OCI-LY7 (cell line): ENCODE results near the gene AP4S1. TPM values are rescaled to one million over a fixed set of nuclear protein-coding genes. Genes with fewer than 3 reads are reported as not detected.

Experiments used
- BruUV-seq: library from RNA; stranded (reverse); fragments of 400-500 nt; replicated peaks from 2 replicates; lab custom pipeline; 2021; lab: Mats Ljungman, UMichigan
- CTCF ChIA-PET: fragments of 300-600 bp; sonication (Branson Sonifier 250); formaldehyde crosslinking; loops from one replicate; lab custom pipeline; 2022; ENCODE audit warnings: antibody characterized with exemption; ENCODE audit not compliant: unreplicated experiment; lab: Charles Lee
- POLR2A ChIA-PET: fragments of 300-600 bp; sonication (Branson Sonifier 250); formaldehyde crosslinking; loops from one replicate; lab custom pipeline; 2022; ENCODE audit warnings: antibody characterized with exemption; lab: Charles Lee
- DNase-seq: peaks from one replicate; pipeline ENCODE4 v3.0.0-alpha.2; 2015; ENCODE audit warnings: low spot score
- H2AFZ ChIP-seq: fragments of 200-600 bp; sonication (generic), shearing (Covaris generic); 2 replicates; pipeline ENCODE4 v1.6.1; 2014; ENCODE audit warnings: mild to moderate bottlenecking, antibody characterized with exemption, low read length, moderate library complexity
- H3K27ac ChIP-seq: fragments of 200-600 bp; sonication (generic); 2 replicates; pipeline ENCODE4 v1.5.1; 2014; ENCODE audit warnings: mixed run types, low read depth, mild to moderate bottlenecking, moderate library complexity, low read length, inconsistent platforms; ENCODE audit not compliant: poor library complexity, severe bottlenecking
- H3K36me3 ChIP-seq: fragments of 200-600 bp; sonication (generic); 2 replicates; pipeline ENCODE4 v1.6.1; 2014; ENCODE audit warnings: mild to moderate bottlenecking, antibody characterized with exemption, low read length, moderate library complexity, mixed read lengths; ENCODE audit not compliant: insufficient read depth
- H3K4me1 ChIP-seq: fragments of 200-600 bp; sonication (generic); 2 replicates; pipeline ENCODE4 v1.5.1; 2014; ENCODE audit warnings: mild to moderate bottlenecking, low read length; ENCODE audit not compliant: insufficient read depth, poor library complexity, severe bottlenecking
- H3K4me2 ChIP-seq: fragments of 200-600 bp; sonication (generic); 2 replicates; pipeline ENCODE4 v1.6.1; 2014; ENCODE audit warnings: mild to moderate bottlenecking, low read length
- H3K4me3 ChIP-seq: fragments of 200-600 bp; sonication (generic); 2 replicates; pipeline ENCODE4 v1.5.1; 2014; ENCODE audit warnings: mild to moderate bottlenecking, low read depth, low read length; ENCODE audit not compliant: poor library complexity, severe bottlenecking
- H3K79me2 ChIP-seq: fragments of 200-600 bp; sonication (generic); 2 replicates; pipeline ENCODE4 v1.6.1; 2016; ENCODE audit warnings: low read depth, mild to moderate bottlenecking, low read length, moderate library complexity, mixed read lengths; ENCODE audit not compliant: insufficient read depth
- H3K9me2 ChIP-seq: fragments of 200-600 bp; sonication (generic); 2 replicates; pipeline ENCODE4 v1.6.1; 2016; ENCODE audit warnings: mild to moderate bottlenecking, low read length, mixed read lengths; ENCODE audit not compliant: insufficient read depth
- H3K9me3 ChIP-seq: fragments of 200-600 bp; sonication (generic); 2 replicates; pipeline ENCODE4 v1.6.1; 2014; ENCODE audit warnings: mild to moderate bottlenecking, mixed run types, low read length, mixed read lengths
- H4K20me1 ChIP-seq: fragments of 200-600 bp; sonication (generic); 2 replicates; pipeline ENCODE4 v1.6.1; 2014; ENCODE audit warnings: mild to moderate bottlenecking, antibody characterized with exemption, low read length, moderate library complexity, mixed read lengths; ENCODE audit not compliant: insufficient read depth
- EZH2phosphoT487 ChIP-seq: fragments of 200-600 bp; sonication (generic); IDR thresholded peaks from 2 replicates; pipeline ENCODE4 v1.6.1; 2018; ENCODE audit warnings: low read depth, borderline replicate concordance, mild to moderate bottlenecking, mixed run types, antibody characterized with exemption, low read length, moderate library complexity, mixed read lengths
- intact Hi-C: fragments of 100-400 bp; cut with micrococcal nuclease; formaldehyde crosslinking; loops from one replicate; pipeline ENCODE4 v1.10.0; 2022; ENCODE audit not compliant: unreplicated experiment
- total RNA-seq, 2 experiments: library from RNA; depleted of rRNA in 1 of 2; stranded (reverse); fragments of >200 nt in 1 of 2; shearing (Covaris generic) in 1 of 2; gene quantifications; 2 replicates each; pipeline ENCODE4 v1.2.3, GENCODE V29; 2014 to 2022
- TF ChIP-seq, protein P1 (sequence below): fragments of 200-600 bp; sonication (generic); conservative IDR thresholded peaks from 2 replicates; pipeline ENCODE4 v1.5.1; 2014; ENCODE audit warnings: mild to moderate bottlenecking, antibody characterized with exemption, low read length, moderate library complexity, mixed read lengths

The AP4S1 gene
- total RNA-seq, 2 experiments from 2014 or later = 7.6 to 10.4 TPM

- no TSS peak for BruUV-seq
- H3K9me3 ChIP-seq = no peaks in the 10 kb centered on the region
- ChIA-PET CTCF (no interaction called here), POLR2A (no interaction called here)
- 0 out of 2 replicates have a peak, but pooled peaks cover 6% of the 10 kb centered on the region for H3K36me3 ChIP-seq
- no peak overlapping the region for H2AFZ ChIP-seq
- H4K20me1 ChIP-seq = no peaks in the 10 kb centered on the region
- no peaks in the 10 kb centered on the region for H3K9me2 ChIP-seq
- no peak overlapping the region for H3K27ac ChIP-seq
- no peak for TF ChIP-seq EZH2phosphoT487
- TF ChIP-seq, protein P1, sequence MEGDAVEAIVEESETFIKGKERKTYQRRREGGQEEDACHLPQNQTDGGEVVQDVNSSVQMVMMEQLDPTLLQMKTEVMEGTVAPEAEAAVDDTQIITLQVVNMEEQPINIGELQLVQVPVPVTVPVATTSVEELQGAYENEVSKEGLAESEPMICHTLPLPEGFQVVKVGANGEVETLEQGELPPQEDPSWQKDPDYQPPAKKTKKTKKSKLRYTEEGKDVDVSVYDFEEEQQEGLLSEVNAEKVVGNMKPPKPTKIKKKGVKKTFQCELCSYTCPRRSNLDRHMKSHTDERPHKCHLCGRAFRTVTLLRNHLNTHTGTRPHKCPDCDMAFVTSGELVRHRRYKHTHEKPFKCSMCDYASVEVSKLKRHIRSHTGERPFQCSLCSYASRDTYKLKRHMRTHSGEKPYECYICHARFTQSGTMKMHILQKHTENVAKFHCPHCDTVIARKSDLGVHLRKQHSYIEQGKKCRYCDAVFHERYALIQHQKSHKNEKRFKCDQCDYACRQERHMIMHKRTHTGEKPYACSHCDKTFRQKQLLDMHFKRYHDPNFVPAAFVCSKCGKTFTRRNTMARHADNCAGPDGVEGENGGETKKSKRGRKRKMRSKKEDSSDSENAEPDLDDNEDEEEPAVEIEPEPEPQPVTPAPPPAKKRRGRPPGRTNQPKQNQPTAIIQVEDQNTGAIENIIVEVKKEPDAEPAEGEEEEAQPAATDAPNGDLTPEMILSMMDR = no peak
- H3K4me2 ChIP-seq = no peak overlapping the region
- no peak for DNase-seq
- intact Hi-C loops = no loop called here
- no peaks in the 10 kb centered on the region for H3K4me1 ChIP-seq
- H3K79me2 ChIP-seq = no peaks in the 10 kb centered on the region
- H3K4me3 ChIP-seq = no peak overlapping the region
Measured at GRCh38 chr14:31071151-31071550, 45.7 kb downstream of the AP4S1 start.

GRCh38 chr14:31075144-31075543 lies 49.7 kb downstream of the AP4S1 start:
- no peak for TF ChIP-seq EZH2phosphoT487
- TF ChIP-seq, protein P1 = no peak
- Histone ChIP-seq H3K79me2 (no peaks in the 10 kb centered on the region), H3K9me2 (no peaks in the 10 kb centered on the region), H3K4me1 (no peaks in the 10 kb centered on the region), H2AFZ (no peak overlapping the region), H3K9me3 (no peaks in the 10 kb centered on the region), H3K4me2 (no peak overlapping the region), H3K27ac (no peak overlapping the region), H4K20me1 (no peaks in the 10 kb centered on the region), H3K4me3 (no peak overlapping the region), H3K36me3 (0 out of 2 replicates have a peak, but pooled peaks cover 6% of the 10 kb centered on the region)
- no TSS peak for BruUV-seq
- POLR2A ChIA-PET = interaction anchor here (0.9 kb wide), 1 partner anchor 149 kb away, joined by 5 read pairs; no protein-coding TSS in a partner anchor
- DNase-seq = no peak
- intact Hi-C loops = no loop called here
- CTCF ChIA-PET = no interaction called here

GRCh38 chr14:31078766-31079165 lies 53.3 kb downstream of the AP4S1 start:
- Histone ChIP-seq H2AFZ (no peak overlapping the region), H3K9me2 (no peaks in the 10 kb centered on the region), H3K4me2 (no peak overlapping the region), H3K4me3 (no peak overlapping the region), H4K20me1 (no peaks in the 10 kb centered on the region), H3K36me3 (0 out of 2 replicates have a peak, but pooled peaks cover 6% of the 10 kb centered on the region), H3K79me2 (no peaks in the 10 kb centered on the region), H3K9me3 (no peaks in the 10 kb centered on the region), H3K4me1 (peaks cover 3% of the 10 kb centered on the region), H3K27ac (no peak overlapping the region)
- ChIA-PET CTCF (no interaction called here), POLR2A (no interaction called here)
- TF ChIP-seq EZH2phosphoT487 = no peak
- no TSS peak for BruUV-seq
- intact Hi-C loops = no loop called here
- no peak for DNase-seq
